SK-N-SH (cell line): ENCODE results near the gene PGAP3.
A peak's percentile ranks its signal among the peaks of the same experiment; 100 is the strongest.

ENCODE experiments used
- EP300 ChIP-seq, 2 experiments: IDR thresholded peaks; 2 replicates each; pipeline versions ENCODE4 v1.4.0 to v1.6.1; 2012; ENCODE audit warnings: borderline replicate concordance in 1 of 2, low read depth in 1 of 2, low read length in 1 of 2
- MEF2A ChIP-seq: IDR thresholded peaks from 2 replicates; pipeline ENCODE4 v1.4.0; 2012; ENCODE audit warnings: low read depth, borderline replicate concordance
- POLR2AphosphoS5 ChIP-seq: IDR thresholded peaks from 2 replicates; pipeline ENCODE4 v1.6.1; 2012; ENCODE audit warnings: low read depth, low read length
- RFX5 ChIP-seq: IDR thresholded peaks from 2 replicates; pipeline ENCODE4 v1.6.1; 2012; ENCODE audit warnings: mild to moderate bottlenecking, improper control_type of control experiment, low read length
- TF ChIP-seq, protein P1 (sequence below): fragments of 200-600 bp; sonication (generic); IDR thresholded peaks from 2 replicates; pipeline ENCODE4 v1.6.1; 2017; ENCODE audit warnings: antibody characterized with exemption, mild to moderate bottlenecking, moderate library complexity
- TF ChIP-seq, protein P2 (sequence below): fragments of 150-350 bp; IDR thresholded peaks from 2 replicates; pipeline ENCODE4 v1.6.1; 2017; ENCODE audit warnings: antibody characterized with exemption, low read length, low read depth, borderline replicate concordance

DNA sequence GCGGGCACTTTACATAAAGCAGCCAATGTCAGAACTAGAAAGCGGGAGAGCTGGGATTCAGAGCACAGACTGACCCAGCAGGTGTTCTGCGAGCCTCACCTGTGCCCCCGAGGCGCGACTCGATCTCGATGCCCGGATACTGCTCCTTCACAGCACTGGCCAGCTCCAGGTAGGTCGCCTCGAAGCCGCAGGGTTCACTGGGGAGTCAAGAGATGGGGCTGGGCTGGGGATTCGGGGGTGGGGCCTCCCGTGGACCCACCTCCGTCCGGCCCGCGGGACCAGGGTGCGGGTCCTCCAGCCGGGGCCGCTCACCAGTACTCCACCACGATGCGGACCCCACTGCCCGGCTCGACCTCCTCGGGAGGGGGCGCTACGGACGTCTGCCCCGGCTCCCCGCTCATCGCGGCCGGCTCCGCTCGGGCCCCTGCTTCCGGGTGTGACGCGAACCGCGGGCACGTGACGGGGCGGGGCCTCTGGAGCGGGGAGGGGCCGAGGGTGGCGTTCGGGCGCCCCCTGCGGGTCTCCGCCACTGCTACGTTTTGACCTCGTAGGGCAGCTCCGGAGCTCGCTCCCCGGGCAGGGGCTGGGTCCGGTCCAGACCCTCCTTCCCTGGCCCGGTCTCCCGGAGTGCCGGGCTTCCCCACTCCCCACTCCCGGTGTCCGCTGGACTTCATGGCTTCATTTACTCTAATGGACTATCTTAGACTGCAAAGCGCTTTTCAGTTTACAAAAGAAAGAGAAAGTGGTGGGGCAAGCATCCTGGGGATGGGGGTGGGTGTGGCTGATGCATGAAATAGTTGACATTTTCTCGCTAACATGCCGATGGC, 42.5 kb upstream of the PGAP3 start, which contains the start of gene MIEN1:
- TF ChIP-seq RFX5 (no peak), POLR2AphosphoS5 (peak; percentile 73), MEF2A (no peak), EP300 (IDR thresholded peaks at IDR 0.05; ENCODE audit: borderline replicate concordance in 1 of 2, low read depth in 1 of 2, low read length in 1 of 2) (no peak)
- TF ChIP-seq, protein P1, sequence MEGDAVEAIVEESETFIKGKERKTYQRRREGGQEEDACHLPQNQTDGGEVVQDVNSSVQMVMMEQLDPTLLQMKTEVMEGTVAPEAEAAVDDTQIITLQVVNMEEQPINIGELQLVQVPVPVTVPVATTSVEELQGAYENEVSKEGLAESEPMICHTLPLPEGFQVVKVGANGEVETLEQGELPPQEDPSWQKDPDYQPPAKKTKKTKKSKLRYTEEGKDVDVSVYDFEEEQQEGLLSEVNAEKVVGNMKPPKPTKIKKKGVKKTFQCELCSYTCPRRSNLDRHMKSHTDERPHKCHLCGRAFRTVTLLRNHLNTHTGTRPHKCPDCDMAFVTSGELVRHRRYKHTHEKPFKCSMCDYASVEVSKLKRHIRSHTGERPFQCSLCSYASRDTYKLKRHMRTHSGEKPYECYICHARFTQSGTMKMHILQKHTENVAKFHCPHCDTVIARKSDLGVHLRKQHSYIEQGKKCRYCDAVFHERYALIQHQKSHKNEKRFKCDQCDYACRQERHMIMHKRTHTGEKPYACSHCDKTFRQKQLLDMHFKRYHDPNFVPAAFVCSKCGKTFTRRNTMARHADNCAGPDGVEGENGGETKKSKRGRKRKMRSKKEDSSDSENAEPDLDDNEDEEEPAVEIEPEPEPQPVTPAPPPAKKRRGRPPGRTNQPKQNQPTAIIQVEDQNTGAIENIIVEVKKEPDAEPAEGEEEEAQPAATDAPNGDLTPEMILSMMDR, result peak; percentile 76
- TF ChIP-seq, protein P2, sequence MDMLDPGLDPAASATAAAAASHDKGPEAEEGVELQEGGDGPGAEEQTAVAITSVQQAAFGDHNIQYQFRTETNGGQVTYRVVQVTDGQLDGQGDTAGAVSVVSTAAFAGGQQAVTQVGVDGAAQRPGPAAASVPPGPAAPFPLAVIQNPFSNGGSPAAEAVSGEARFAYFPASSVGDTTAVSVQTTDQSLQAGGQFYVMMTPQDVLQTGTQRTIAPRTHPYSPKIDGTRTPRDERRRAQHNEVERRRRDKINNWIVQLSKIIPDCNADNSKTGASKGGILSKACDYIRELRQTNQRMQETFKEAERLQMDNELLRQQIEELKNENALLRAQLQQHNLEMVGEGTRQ, result peak; percentile 85
